Measurements from ENCODE around the gene STUB1. TPM values are rescaled to one million over a fixed set of nuclear protein-coding genes. Genes with fewer than 3 reads are reported as not detected.

STUB1 gene
- polyA plus RNA-seq, 1 donor: 107 TPM

GRCh38 chr16:642189-643049 is 37.8 kb upstream of the STUB1 start:
- DNase-seq: no peak

- no peak for DNase-seq
These were observed 37.2 kb upstream of the STUB1 start for GRCh38 chr16:643050-643368.

- no peak for DNase-seq
These were observed 35.7 kb upstream of the STUB1 start for GRCh38 chr16:644556-644955.

- no peak for DNase-seq
These were observed 34.1 kb upstream of the STUB1 start for GRCh38 chr16:645852-646678.

- no peak for DNase-seq
These were observed 33.5 kb upstream of the STUB1 start for GRCh38 chr16:646679-647172.

- DNase-seq: no peak
These were observed 32.9 kb upstream of the STUB1 start for GRCh38 chr16:647173-647902.

- no peak for DNase-seq
These were observed 32.0 kb upstream of the STUB1 start for GRCh38 chr16:648071-648780.

GRCh38 chr16:648781-649589 is 31.2 kb upstream of the STUB1 start, which contains the start of gene WDR90:
TSS of gene WDR90 (plus strand) at chr16:649365. CDS start at chr16:649417, 52 bp downstream.
- DNase-seq: peak; percentile 89

GRCh38 chr16:649631-650030 is 30.6 kb upstream of the STUB1 start:
- DNase-seq: no peak

- no peak for DNase-seq
These were observed 28.4 kb upstream of the STUB1 start for GRCh38 chr16:651844-652243.

- no peak for DNase-seq
These were observed 27.5 kb upstream of the STUB1 start for GRCh38 chr16:652454-653305.

- DNase-seq: no peak
These were observed 26.2 kb upstream of the STUB1 start for GRCh38 chr16:654034-654433.

GRCh38 chr16:657487-657886 is 22.7 kb upstream of the STUB1 start:
- no peak for DNase-seq

GRCh38 chr16:658679-659571 is 21.3 kb upstream of the STUB1 start:
- no peak for DNase-seq

- DNase-seq: no peak
These were observed 20.6 kb upstream of the STUB1 start for GRCh38 chr16:659618-660017.

GRCh38 chr16:660132-660458 is 20.1 kb upstream of the STUB1 start:
- DNase-seq: no peak

GRCh38 chr16:660459-661183 is 19.6 kb upstream of the STUB1 start:
- DNase-seq: peak; percentile 78

GRCh38 chr16:661184-661821 is 18.9 kb upstream of the STUB1 start:
- no peak for DNase-seq

Data from left kidney (tissue), 2 donors.